ENCODE data around the gene MPC1. TPM values are rescaled to one million over a fixed set of nuclear protein-coding genes. Genes with fewer than 3 reads are reported as not detected.
"Not testable (repeated sequence)": the region's sequence is repeated elsewhere in the genome, so short reads cannot be mapped to it uniquely, and the experiment has no call there.

Gene MPC1
- total and polyA plus RNA-seq, 2 donors from 2014 or later, result 74.1 to 313 TPM

DNA sequence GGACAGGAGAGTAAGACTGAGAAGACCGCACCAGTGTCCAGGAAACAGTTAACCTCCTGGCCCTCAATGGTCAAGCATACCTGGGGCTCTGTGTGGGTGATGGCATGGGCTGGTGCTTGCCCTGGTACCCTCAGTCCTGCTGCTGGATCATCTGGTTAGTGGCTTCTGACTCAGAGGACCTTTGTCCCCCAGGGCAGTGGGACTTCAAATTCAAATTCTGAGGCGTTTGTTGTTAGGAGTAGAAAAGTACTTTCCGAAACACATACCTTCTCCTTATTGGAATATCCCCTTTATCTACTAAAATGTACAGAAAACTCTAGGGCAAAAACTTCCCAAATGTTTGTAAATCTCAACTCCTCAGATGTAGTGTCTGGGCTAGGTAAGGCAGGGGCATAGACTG, 36.3 kb downstream of the MPC1 start:
- H3K9me3 ChIP-seq (ENCODE audit: control insufficient read depth in 2 of 3, insufficient read depth in 1 of 3, low read length in 3 of 3), result no peaks in the 10 kb centered on the region
- peaks cover 3 to 5% (median 3%) of the 10 kb centered on the region in 3 donors for H3K4me1 ChIP-seq (ENCODE audit: control insufficient read depth in 2 of 3, insufficient read depth in 2 of 3, low read depth in 1 of 3, low read length in 3 of 3)
- FAIRE-seq (no peak), DNase-seq (no peak)
- TF ChIP-seq CTCF (IDR thresholded peaks at IDR 0.05; ENCODE audit: borderline replicate concordance, extremely low read depth, insufficient read depth), result no peak
- H3K27me3 ChIP-seq (ENCODE audit: control insufficient read depth, insufficient read depth, low read length), result no peaks in the 10 kb centered on the region
- intact Hi-C loops (cut with DNase I), result no loop called here
- no peak overlapping the region for H3K4me3 ChIP-seq (ENCODE audit: low read length in 3 of 3)
- H3K27ac ChIP-seq (ENCODE audit: low read depth in 2 of 2, low read length in 2 of 2), result no peak overlapping the region
- no peak overlapping the region for H3K9ac ChIP-seq (ENCODE audit: low read length in 3 of 3)
- no peaks in the 10 kb centered on the region for H3K36me3 ChIP-seq (ENCODE audit: control insufficient read depth in 2 of 3, insufficient read depth in 3 of 3, low read length in 3 of 3)

DNA sequence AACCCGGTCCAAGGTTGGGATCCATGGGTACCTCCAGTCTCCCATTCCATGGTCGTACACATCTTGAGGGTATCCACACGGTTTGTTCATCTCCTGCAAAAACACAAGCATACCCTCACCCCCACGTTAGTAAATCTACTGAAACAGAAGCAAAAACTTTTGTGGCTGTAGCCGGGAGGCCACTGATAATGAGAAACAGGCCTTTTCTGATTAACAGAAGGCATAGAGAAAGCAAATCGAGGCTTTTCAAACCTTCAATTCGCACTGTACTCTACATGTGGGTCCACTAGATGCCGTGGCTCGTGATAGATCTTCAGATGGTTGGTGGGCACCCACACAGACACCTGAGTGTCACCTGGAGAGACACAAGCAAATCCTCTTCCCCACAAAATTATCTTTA, 37.1 kb downstream of the MPC1 start:
- FAIRE-seq, DNase-seq: not testable (repeated sequence)

DNA sequence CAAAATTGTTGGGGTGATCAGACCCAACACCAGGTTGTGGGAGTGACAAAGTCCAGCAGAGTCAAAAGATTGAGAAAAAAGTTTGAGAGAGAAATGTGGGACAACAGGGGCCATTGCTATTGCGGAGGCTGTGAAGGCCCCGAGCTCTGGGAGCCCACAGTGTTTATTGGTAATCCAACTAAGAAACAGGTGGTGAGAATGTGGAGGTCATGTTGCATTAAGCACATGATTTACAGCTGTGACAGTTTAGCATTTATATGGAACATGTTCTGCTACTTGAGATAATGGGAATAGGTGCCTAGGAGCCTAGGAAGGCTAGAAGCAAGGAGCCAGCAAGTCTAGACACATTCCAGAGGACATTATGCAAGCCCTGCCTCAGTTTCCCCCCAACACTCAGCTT, 37.8 kb downstream of the MPC1 start:
- H3K4me1 ChIP-seq (ENCODE audit: control insufficient read depth in 2 of 3, insufficient read depth in 2 of 3, low read depth in 1 of 3, low read length in 3 of 3), result peaks cover 3 to 13% (median 9%) of the 10 kb centered on the region in 3 donors
- H3K9me3 ChIP-seq (ENCODE audit: control insufficient read depth in 2 of 3, insufficient read depth in 1 of 3, low read length in 3 of 3); H3K36me3 ChIP-seq (ENCODE audit: control insufficient read depth in 2 of 3, insufficient read depth in 3 of 3, low read length in 3 of 3); H3K9ac ChIP-seq (ENCODE audit: low read length in 3 of 3); H3K4me3 ChIP-seq (ENCODE audit: low read length in 3 of 3); intact Hi-C loops (cut with DNase I); H3K27me3 ChIP-seq (ENCODE audit: control insufficient read depth, insufficient read depth, low read length); H3K27ac ChIP-seq (ENCODE audit: low read depth in 2 of 2, low read length in 2 of 2); DNase-seq; FAIRE-seq: not testable (repeated sequence)

More for the DNA sequence above, 37.1 kb downstream of the MPC1 start:
- H3K27me3 ChIP-seq (ENCODE audit: control insufficient read depth, insufficient read depth, low read length); H3K4me3 ChIP-seq (ENCODE audit: low read length in 3 of 3); intact Hi-C loops (cut with DNase I); H3K36me3 ChIP-seq (ENCODE audit: control insufficient read depth in 2 of 3, insufficient read depth in 3 of 3, low read length in 3 of 3); H3K9me3 ChIP-seq (ENCODE audit: control insufficient read depth in 2 of 3, insufficient read depth in 1 of 3, low read length in 3 of 3); H3K27ac ChIP-seq (ENCODE audit: low read depth in 2 of 2, low read length in 2 of 2); H3K4me1 ChIP-seq (ENCODE audit: control insufficient read depth in 2 of 3, insufficient read depth in 2 of 3, low read depth in 1 of 3, low read length in 3 of 3); H3K9ac ChIP-seq (ENCODE audit: low read length in 3 of 3): not testable (repeated sequence)

- Histone ChIP-seq H3K27me3 (ENCODE audit: control insufficient read depth, insufficient read depth, low read length) (no peaks in the 10 kb centered on the region), H3K36me3 (ENCODE audit: control insufficient read depth in 2 of 3, insufficient read depth in 3 of 3, low read length in 3 of 3) (no peaks in the 10 kb centered on the region), H3K4me1 (ENCODE audit: control insufficient read depth in 2 of 3, insufficient read depth in 2 of 3, low read depth in 1 of 3, low read length in 3 of 3) (peaks cover 3 to 19% (median 9%) of the 10 kb centered on the region in 3 donors), H3K4me3 (ENCODE audit: low read length in 3 of 3) (no peak overlapping the region), H3K9ac (ENCODE audit: low read length in 3 of 3) (no peak overlapping the region), H3K9me3 (ENCODE audit: control insufficient read depth in 2 of 3, insufficient read depth in 1 of 3, low read length in 3 of 3) (no peaks in the 10 kb centered on the region), H3K27ac (ENCODE audit: low read depth in 2 of 2, low read length in 2 of 2) (no peak overlapping the region)
- no peak for FAIRE-seq
- TF ChIP-seq CTCF (IDR thresholded peaks at IDR 0.05; ENCODE audit: borderline replicate concordance, extremely low read depth, insufficient read depth), result no peak
- no peak for DNase-seq
- intact Hi-C loops (cut with DNase I), result no loop called here
Measured at GRCh38 chr6:166344240-166344639, 38.5 kb downstream of the MPC1 start.

GRCh38 chr6:166343150-166343487, 39.6 kb downstream of the MPC1 start:
- H3K36me3 ChIP-seq (ENCODE audit: control insufficient read depth in 2 of 3, insufficient read depth in 3 of 3, low read length in 3 of 3), result no peaks in the 10 kb centered on the region
- DNase-seq, result no peak
- H3K27me3 ChIP-seq (ENCODE audit: control insufficient read depth, insufficient read depth, low read length), result no peaks in the 10 kb centered on the region
- H3K4me3 ChIP-seq (ENCODE audit: low read length in 3 of 3), result peak overlapping the region; percentile 81 to 95 (median 84)
- no peak for TF ChIP-seq CTCF (IDR thresholded peaks at IDR 0.05; ENCODE audit: borderline replicate concordance, extremely low read depth, insufficient read depth)
- intact Hi-C loops (cut with DNase I), result no loop called here
- no peak for FAIRE-seq
- peak overlapping the region; percentile 70 to 96 (median 91) for H3K9ac ChIP-seq (ENCODE audit: low read length in 3 of 3)
- H3K27ac ChIP-seq (ENCODE audit: low read depth in 2 of 2, low read length in 2 of 2), result peak overlapping the region; percentile 91 to 93
- no peaks in the 10 kb centered on the region for H3K9me3 ChIP-seq (ENCODE audit: control insufficient read depth in 2 of 3, insufficient read depth in 1 of 3, low read length in 3 of 3)
- peaks cover 3 to 24% (median 9%) of the 10 kb centered on the region in 3 donors for H3K4me1 ChIP-seq (ENCODE audit: control insufficient read depth in 2 of 3, insufficient read depth in 2 of 3, low read depth in 1 of 3, low read length in 3 of 3)

All from kidney (tissue), 14 donors.